GM19099 (cell line): ENCODE data around the gene MAP1S.

Source experiments
- POLR2A ChIP-seq: IDR thresholded peaks from 3 replicates; pipeline ENCODE4 v1.6.1; 2011; ENCODE audit warnings: low read depth; ENCODE audit not compliant: insufficient read length; ENCODE audit errors: extremely low read depth

The MAP1S gene

GRCh38 chr19:17755977-17756670 is 36.8 kb downstream of the MAP1S start:
- TF ChIP-seq POLR2A = no peak

GRCh38 chr19:17757125-17757524 is 37.8 kb downstream of the MAP1S start:
- TF ChIP-seq POLR2A = no peak

- TF ChIP-seq POLR2A = no peak
Observed at GRCh38 chr19:17758515-17758914, 39.2 kb downstream of the MAP1S start.

- no peak for TF ChIP-seq POLR2A
Observed at GRCh38 chr19:17761148-17761547, 41.9 kb downstream of the MAP1S start.

GRCh38 chr19:17762505-17763229 is 43.4 kb downstream of the MAP1S start:
- no peak for TF ChIP-seq POLR2A

GRCh38 chr19:17764348-17764747 is 45.1 kb downstream of the MAP1S start:
- no peak for TF ChIP-seq POLR2A

GRCh38 chr19:17765069-17765618 is 45.9 kb downstream of the MAP1S start:
- TF ChIP-seq POLR2A = no peak

GRCh38 chr19:17766543-17767131 is 47.4 kb downstream of the MAP1S start:
- TF ChIP-seq POLR2A = no peak

- no peak for TF ChIP-seq POLR2A
Observed at GRCh38 chr19:17767559-17767958, 48.3 kb downstream of the MAP1S start.

- no peak for TF ChIP-seq POLR2A
Observed at GRCh38 chr19:17770613-17771012, 51.3 kb downstream of the MAP1S start.

- no peak for TF ChIP-seq POLR2A
Observed at GRCh38 chr19:17772172-17772571, 52.9 kb downstream of the MAP1S start.

- TF ChIP-seq POLR2A = no peak
Observed at GRCh38 chr19:17775245-17775927, 56.1 kb downstream of the MAP1S start.

GRCh38 chr19:17775991-17776803 is 56.9 kb downstream of the MAP1S start:
- TF ChIP-seq POLR2A = no peak

GRCh38 chr19:17778251-17778967 is 59.1 kb downstream of the MAP1S start:
- TF ChIP-seq POLR2A = no peak
